Fibroblast of pulmonary artery (primary cell): Measurements from ENCODE around the gene ENPP3.

Source experiments
- DNase-seq: peaks from one replicate; pipeline ENCODE4 v3.0.0-alpha.2; 2010; ENCODE audit warnings: low read depth
- H3K4me3 ChIP-seq: replicated peaks from 2 replicates; pipeline ENCODE4 v1.5.1; 2011; ENCODE audit warnings: low read depth, mild to moderate bottlenecking, control low read depth, low read length, moderate library complexity
- CTCF ChIP-seq: IDR thresholded peaks from 2 replicates; pipeline ENCODE4 v1.5.1; 2011; ENCODE audit warnings: mild to moderate bottlenecking, control low read depth, low read length, inconsistent platforms; ENCODE audit errors: missing control alignments

Gene ENPP3

GRCh38 chr6:131641554-131641953 lies 4.5 kb downstream of the ENPP3 start:
- H3K4me3 ChIP-seq, result no peak overlapping the region
- no peak for TF ChIP-seq CTCF
- no peak for DNase-seq

DNA sequence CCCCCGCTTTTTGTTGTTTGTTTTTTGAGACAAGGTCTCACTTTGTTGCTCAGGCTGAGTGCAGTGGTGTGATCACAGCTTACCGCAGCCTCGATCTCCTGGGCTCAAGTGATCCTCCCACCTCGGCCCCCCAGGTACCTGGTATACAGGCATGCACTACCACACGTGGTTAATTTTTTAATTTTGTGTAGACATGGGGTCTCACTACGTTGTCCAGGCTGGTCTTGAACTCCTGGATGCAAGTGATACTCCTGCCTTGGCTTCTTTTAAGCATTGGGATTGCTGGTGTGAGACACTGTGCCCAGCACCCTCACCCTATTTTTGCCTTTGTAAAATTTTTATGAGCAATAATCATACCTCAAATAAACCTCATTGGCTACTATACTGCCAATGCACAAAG lies 5.5 kb downstream of the ENPP3 start:
- no peak overlapping the region for H3K4me3 ChIP-seq
- DNase-seq, result no peak
- no peak for TF ChIP-seq CTCF

GRCh38 chr6:131642987-131643611 lies 6.0 kb downstream of the ENPP3 start:
- DNase-seq, result no peak
- no peak for TF ChIP-seq CTCF
- no peak overlapping the region for H3K4me3 ChIP-seq

DNA sequence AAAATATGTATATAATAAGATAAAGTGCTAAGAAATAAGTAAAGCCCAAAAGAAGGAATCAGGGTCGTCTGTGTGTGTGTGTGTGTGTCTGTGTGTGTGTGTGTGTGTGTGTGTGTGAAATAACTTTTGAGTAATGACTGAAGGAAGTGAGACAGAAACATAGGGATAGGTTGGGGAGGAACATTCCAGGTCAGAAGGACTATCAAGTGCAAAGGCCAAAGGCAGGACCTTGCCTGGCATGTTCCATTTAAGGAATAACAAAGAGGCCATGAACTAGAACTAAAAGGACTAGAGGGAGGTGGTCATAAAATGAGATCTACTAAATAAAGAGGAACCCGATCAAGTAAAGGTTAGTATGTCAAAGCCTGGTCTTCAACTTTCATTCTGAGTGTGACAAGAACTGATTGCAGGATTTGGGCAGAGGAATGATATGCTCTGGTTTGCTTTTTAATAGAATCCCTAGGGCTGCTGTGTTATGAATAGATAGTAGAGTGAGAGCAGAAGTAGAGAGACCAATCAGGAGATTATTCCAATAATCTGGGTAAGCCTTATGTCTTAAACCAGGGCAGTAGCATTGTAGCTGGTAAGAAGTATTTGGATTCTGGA lies 6.9 kb downstream of the ENPP3 start:
- no peak overlapping the region for H3K4me3 ChIP-seq
- no peak for DNase-seq
- TF ChIP-seq CTCF, result no peak

DNA sequence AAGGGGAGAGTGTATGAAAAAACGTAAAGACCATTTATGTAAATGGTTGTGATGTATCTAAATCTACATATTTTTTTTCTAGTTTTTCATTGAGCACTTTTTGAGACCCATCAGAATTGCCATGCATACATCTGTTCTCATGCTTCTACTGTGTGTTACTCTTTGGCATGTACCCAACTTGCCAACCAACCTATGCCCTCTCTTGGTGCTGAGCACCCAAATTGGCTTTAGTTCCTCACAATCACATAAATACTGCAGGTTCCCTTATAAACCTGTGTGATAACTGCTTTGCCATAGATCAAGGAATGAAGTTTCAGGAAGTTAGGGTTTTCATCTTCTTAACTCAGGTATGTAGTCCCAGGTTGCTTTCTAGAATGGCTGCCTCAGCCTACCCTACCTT lies 7.8 kb downstream of the ENPP3 start:
- TF ChIP-seq CTCF, result no peak
- H3K4me3 ChIP-seq, result no peak overlapping the region
- DNase-seq, result no peak

DNA sequence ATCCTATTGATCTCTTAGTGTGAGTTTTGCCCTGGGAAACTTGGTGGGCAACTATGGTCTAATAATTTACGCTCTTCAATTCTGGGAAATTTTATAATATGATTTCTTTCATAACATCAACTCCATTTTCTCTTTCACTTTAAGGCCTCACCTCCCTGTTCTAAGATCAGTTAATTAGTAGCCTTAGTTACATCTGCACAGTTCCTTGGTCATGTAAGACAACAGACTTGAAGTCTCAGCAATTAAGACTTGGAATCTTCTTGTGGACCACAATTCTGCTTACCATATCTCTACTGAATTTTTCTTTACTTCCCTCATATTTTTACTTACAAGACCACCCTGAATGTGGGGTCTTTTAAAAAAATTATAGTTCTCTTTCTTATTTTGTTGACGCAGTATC lies 8.7 kb downstream of the ENPP3 start:
- no peak for TF ChIP-seq CTCF
- no peak for DNase-seq

DNA sequence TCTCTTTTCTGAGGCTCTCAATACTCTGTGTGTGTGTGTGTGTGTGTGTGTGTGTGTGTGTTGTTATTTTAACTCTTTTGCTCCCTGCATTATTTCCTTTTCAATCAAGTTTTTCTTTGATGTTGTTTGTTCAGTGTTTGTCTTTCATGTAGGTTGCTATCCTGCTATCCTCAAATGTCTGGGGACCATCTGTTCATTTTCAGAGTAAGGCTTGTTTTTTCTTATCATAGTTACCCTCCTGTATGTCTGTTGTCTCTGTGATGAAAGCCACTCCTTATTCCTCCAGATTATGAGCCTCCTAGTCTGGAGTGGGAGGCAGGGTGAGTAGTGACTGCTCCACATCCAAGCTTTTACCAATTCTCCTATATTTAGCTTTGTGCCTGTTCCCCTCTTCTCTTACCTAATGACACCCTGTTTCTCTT lies 9.2 kb downstream of the ENPP3 start:
- TF ChIP-seq CTCF, result no peak
- H3K4me3 ChIP-seq, result no peak overlapping the region
- no peak for DNase-seq

More for the DNA sequence above, 8.7 kb downstream of the ENPP3 start:
- no peak overlapping the region for H3K4me3 ChIP-seq
